SU-DHL-6 (cell line): ENCODE results near the gene TMEM260.

Experiments used
- H2AFZ ChIP-seq: fragments of 200-600 bp; sonication (generic); 2 replicates; pipeline ENCODE4 v1.6.1; 2014; ENCODE audit warnings: low read depth, mild to moderate bottlenecking, moderate library complexity, mixed read lengths, antibody characterized with exemption, low read length; ENCODE audit not compliant: severe bottlenecking
- H3F3A ChIP-seq: fragments of 200-600 bp; shearing (Covaris generic); 2 replicates; pipeline ENCODE4 v1.6.0; 2016; ENCODE audit warnings: antibody characterized with exemption, mild to moderate bottlenecking; ENCODE audit not compliant: insufficient read depth
- H3K27ac ChIP-seq: fragments of 200-600 bp; sonication (generic); 2 replicates; pipeline ENCODE4 v1.5.1; 2016; ENCODE audit warnings: low read depth, mild to moderate bottlenecking, low read length, moderate library complexity, mixed read lengths
- H3K27me3 ChIP-seq: fragments of 200-600 bp; sonication (generic), shearing (Covaris generic); 2 replicates; pipeline ENCODE4 v1.6.0; 2014; ENCODE audit warnings: mild to moderate bottlenecking, low read length
- H3K36me3 ChIP-seq: fragments of 200-600 bp; sonication (generic); 2 replicates; pipeline ENCODE4 v1.6.1; 2014; ENCODE audit warnings: mild to moderate bottlenecking, low read length, mixed read lengths
- H3K4me2 ChIP-seq: fragments of 300-600, 200-600 bp; shearing (Covaris generic), sonication (generic); 2 replicates; pipeline ENCODE4 v1.6.0; 2014; ENCODE audit warnings: low read length, low read depth, mild to moderate bottlenecking; ENCODE audit not compliant: poor library complexity, severe bottlenecking
- H3K4me3 ChIP-seq: fragments of 200-600 bp; sonication (generic); 2 replicates; pipeline ENCODE4 v1.5.1; 2014; ENCODE audit warnings: antibody characterized with exemption, low read length, mild to moderate bottlenecking, mixed read lengths; ENCODE audit not compliant: insufficient read depth, poor library complexity, severe bottlenecking
- H3K79me2 ChIP-seq: fragments of 200-600 bp; sonication (generic); 2 replicates; pipeline ENCODE4 v1.6.1; 2014; ENCODE audit warnings: mild to moderate bottlenecking, low read length, moderate library complexity; ENCODE audit not compliant: insufficient read depth
- H3K9ac ChIP-seq: fragments of 200-600 bp; sonication (generic); 2 replicates; pipeline ENCODE4 v1.7.0; 2014; ENCODE audit warnings: mild to moderate bottlenecking, low read length
- H3K9me2 ChIP-seq: fragments of 200-600 bp; sonication (generic); replicated peaks from 2 replicates; pipeline ENCODE4 v1.6.1; 2014; ENCODE audit warnings: low read length; ENCODE audit not compliant: insufficient read depth
- H3K9me3 ChIP-seq: fragments of 200-600 bp; sonication (generic); 2 replicates; pipeline ENCODE4 v1.6.1; 2014; ENCODE audit warnings: low read length, mixed read lengths; ENCODE audit not compliant: insufficient read depth
- H4K20me1 ChIP-seq: fragments of 200-600 bp; sonication (generic); 2 replicates; pipeline ENCODE4 v1.6.1; 2014; ENCODE audit warnings: low read depth, mild to moderate bottlenecking, antibody characterized with exemption, low read length, moderate library complexity, mixed read lengths
- EZH2phosphoT487 ChIP-seq: fragments of 200-600 bp; sonication (generic), shearing (Covaris generic); conservative IDR thresholded peaks from 2 replicates; pipeline ENCODE4 v1.6.1; 2018; ENCODE audit warnings: mild to moderate bottlenecking, antibody characterized with exemption, low read length, moderate library complexity, mixed read lengths
- TF ChIP-seq, protein P1 (sequence below): fragments of 200-600 bp; sonication (generic); IDR thresholded peaks from one replicate; pipeline ENCODE4 v1.5.1; 2017; ENCODE audit warnings: antibody characterized with exemption, mild to moderate bottlenecking, low read length, moderate library complexity; ENCODE audit not compliant: insufficient read depth, poor library complexity, severe bottlenecking

The TMEM260 gene

DNA sequence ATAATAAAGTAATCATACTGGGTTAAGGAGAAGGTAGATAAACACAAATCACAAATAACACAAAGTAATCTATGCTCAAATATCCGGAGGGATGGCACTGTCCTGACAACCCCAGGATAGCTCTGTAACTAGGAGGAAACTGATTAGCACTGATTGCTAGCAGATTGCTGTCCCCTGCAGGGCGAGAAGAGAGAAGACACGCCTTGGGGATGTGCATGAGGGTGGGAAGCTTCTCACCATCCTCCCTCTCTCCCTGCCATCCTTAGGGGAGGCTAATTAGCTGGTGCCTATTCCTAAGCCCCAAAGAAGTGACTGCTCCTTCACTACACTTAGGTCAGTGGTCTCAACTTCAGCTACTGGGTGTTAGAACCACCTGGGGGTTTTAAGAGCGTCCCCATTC is 27.0 kb upstream of the TMEM260 start:
- H2AFZ ChIP-seq, result no peak overlapping the region
- H3K4me3 ChIP-seq, result no peak overlapping the region
- H3K36me3 ChIP-seq, result no peaks in the 10 kb centered on the region
- H3K9me3 ChIP-seq, result no peaks in the 10 kb centered on the region
- no peaks in the 10 kb centered on the region for H3F3A ChIP-seq
- H3K9me2 ChIP-seq, result no peaks in the 10 kb centered on the region
- no peaks in the 10 kb centered on the region for H3K79me2 ChIP-seq
- H3K27me3 ChIP-seq, result no peaks in the 10 kb centered on the region
- H4K20me1 ChIP-seq, result no peaks in the 10 kb centered on the region
- TF ChIP-seq EZH2phosphoT487, result no peak
- TF ChIP-seq, protein P1, sequence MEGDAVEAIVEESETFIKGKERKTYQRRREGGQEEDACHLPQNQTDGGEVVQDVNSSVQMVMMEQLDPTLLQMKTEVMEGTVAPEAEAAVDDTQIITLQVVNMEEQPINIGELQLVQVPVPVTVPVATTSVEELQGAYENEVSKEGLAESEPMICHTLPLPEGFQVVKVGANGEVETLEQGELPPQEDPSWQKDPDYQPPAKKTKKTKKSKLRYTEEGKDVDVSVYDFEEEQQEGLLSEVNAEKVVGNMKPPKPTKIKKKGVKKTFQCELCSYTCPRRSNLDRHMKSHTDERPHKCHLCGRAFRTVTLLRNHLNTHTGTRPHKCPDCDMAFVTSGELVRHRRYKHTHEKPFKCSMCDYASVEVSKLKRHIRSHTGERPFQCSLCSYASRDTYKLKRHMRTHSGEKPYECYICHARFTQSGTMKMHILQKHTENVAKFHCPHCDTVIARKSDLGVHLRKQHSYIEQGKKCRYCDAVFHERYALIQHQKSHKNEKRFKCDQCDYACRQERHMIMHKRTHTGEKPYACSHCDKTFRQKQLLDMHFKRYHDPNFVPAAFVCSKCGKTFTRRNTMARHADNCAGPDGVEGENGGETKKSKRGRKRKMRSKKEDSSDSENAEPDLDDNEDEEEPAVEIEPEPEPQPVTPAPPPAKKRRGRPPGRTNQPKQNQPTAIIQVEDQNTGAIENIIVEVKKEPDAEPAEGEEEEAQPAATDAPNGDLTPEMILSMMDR, result no peak
- no peak overlapping the region for H3K27ac ChIP-seq
- no peak overlapping the region for H3K9ac ChIP-seq
- no peak overlapping the region for H3K4me2 ChIP-seq

DNA sequence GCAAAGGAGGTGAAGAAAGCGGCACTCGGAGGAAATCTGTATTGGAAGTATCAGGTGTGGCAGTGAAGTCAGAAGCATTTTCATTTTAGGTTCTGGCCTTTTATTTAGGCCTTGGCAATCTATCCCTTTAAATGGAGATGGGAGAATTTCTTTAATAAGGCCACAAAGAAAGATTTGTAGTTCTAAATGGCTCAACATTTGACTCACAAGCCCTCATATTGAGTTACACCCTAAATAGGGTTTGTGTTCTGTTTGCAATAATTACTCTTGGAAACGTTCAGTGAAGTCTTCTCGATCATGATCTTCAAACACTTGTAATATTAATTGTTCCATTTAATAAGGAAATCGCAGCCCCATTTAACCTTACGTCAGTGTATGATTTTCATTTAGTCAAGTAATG is 25.3 kb upstream of the TMEM260 start:
- Histone ChIP-seq H3K9me2 (no peaks in the 10 kb centered on the region), H3K4me3 (no peak overlapping the region), H3K79me2 (no peaks in the 10 kb centered on the region), H3K36me3 (no peaks in the 10 kb centered on the region), H3K27me3 (no peaks in the 10 kb centered on the region), H4K20me1 (no peaks in the 10 kb centered on the region), H3K4me2 (no peak overlapping the region), H2AFZ (no peak overlapping the region), H3F3A (no peaks in the 10 kb centered on the region), H3K9ac (no peak overlapping the region), H3K27ac (no peak overlapping the region), H3K9me3 (no peaks in the 10 kb centered on the region)
- TF ChIP-seq, protein P1, result no peak
- no peak for TF ChIP-seq EZH2phosphoT487

DNA sequence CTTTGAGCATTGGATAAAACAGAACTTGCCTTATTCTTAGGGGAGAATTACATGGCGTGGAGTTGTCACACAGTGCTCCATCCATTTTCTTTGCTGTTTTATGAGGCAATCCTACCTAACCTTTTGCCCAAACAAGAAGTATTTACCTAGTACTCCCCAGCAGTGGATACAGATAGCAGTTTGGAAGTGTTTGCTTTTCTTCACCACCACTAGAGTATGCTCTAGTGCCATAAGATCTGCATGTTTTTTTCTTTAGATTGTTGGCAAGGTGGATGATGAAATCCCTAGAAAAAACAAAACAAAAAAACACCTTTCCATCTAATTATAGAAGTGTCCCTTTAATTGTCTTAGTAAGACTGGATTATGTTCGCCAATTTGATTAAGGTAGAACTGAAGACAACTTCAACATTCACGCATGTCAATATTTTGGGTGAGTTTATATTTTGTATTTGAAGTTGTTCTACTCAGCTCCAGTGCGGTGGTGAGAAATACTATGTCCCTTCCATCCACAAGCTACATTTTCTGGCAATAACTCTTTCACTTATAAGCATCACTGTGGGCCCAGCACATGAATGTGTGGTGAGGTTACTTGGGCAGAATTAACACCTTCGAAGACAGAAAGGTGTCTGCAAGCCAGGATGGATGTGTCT is 23.6 kb upstream of the TMEM260 start:
- no peak for TF ChIP-seq EZH2phosphoT487
- TF ChIP-seq, protein P1, result peak; percentile 50
- Histone ChIP-seq H3K4me2 (no peak overlapping the region), H3K79me2 (no peaks in the 10 kb centered on the region), H3K36me3 (no peaks in the 10 kb centered on the region), H3K27me3 (no peaks in the 10 kb centered on the region), H2AFZ (no peak overlapping the region), H3K4me3 (no peak overlapping the region), H4K20me1 (no peaks in the 10 kb centered on the region), H3F3A (no peaks in the 10 kb centered on the region), H3K9me3 (no peaks in the 10 kb centered on the region), H3K27ac (no peak overlapping the region), H3K9ac (no peak overlapping the region), H3K9me2 (no peaks in the 10 kb centered on the region)
